ENCODE data around the gene ADGRA1.

DNA sequence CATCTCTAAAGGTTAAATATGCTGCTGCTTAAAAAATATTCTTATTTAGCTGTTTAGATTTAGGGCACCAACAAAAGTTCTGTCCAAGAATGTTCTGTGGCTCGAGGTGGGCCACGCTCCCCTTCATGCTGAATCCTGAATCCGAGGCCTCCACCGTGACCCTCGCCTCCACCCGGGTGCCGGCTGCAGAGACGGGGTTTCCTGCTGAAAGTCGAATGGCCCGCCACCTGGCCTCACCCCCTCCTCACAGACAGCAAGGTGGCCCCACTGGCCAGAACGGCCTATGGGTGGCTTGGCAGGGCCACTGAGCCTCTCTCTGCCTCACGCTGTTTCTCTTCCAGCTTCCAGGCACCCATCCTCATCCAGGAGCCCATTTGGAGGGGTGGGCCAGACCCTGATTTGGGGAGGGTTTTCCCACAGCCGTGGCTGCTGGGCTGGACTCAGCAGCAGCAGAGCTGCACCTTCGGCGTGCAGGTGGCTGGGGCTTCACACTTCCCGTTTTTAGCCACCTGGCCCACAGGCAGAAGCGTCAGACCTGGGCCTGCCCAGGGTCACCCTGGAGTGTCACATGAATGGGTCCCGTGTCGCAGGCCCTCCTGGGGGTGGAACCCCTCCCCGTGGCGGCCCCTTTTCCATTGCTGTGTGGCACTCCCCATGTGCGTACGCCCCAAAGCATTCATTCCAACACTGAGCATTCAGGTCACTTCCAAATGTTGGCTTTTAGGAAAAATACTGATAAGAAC, 26.3 kb upstream of the ADGRA1 start:
- peak; percentile 58; the same call in 1 of the 2 replicates for TF ChIP-seq SPI1 (IDR thresholded peaks at IDR 0.05; ENCODE audit: low read depth, low read length)
- TF ChIP-seq TAF1 (IDR thresholded peaks at IDR 0.05; ENCODE audit: low read depth, low read length): no peak
- no peak for TF ChIP-seq POLR2A (IDR thresholded peaks at IDR 0.05; ENCODE audit: low read depth, low read length)
